AG04449 (cell line): ENCODE measurements around the gene HLA-DOA.

Experiments
- CTCF ChIA-PET: fragments of 350-600 bp; formaldehyde crosslinking; extraction: SDS; loops from one replicate; lab custom pipeline; 2021; ENCODE audit warnings: antibody characterized with exemption; lab: Yijun Ruan, JAX
- POLR2A ChIA-PET: fragments of 400-600, 350-600 bp; formaldehyde crosslinking; extraction: SDS; loops from one replicate; lab custom pipeline; 2020; ENCODE audit warnings: antibody characterized with exemption, inconsistent platforms; lab: Yijun Ruan, JAX
- DNase-seq: peaks from one replicate; pipeline ENCODE4 v3.0.0-alpha.2; 2010; ENCODE audit warnings: low read depth, low spot score
- H3K4me3 ChIP-seq: 2 replicates; pipeline ENCODE4 v1.5.1; 2011; ENCODE audit warnings: low read depth, mild to moderate bottlenecking, control low read depth, low read length
- TF ChIP-seq, protein P1 (sequence below): IDR thresholded peaks from one replicate; pipeline ENCODE4 v1.5.1; 2011; ENCODE audit warnings: mild to moderate bottlenecking, moderate library complexity, low read length, control low read depth, inconsistent platforms; ENCODE audit not compliant: insufficient read depth; ENCODE audit errors: missing control alignments

Gene HLA-DOA

DNA sequence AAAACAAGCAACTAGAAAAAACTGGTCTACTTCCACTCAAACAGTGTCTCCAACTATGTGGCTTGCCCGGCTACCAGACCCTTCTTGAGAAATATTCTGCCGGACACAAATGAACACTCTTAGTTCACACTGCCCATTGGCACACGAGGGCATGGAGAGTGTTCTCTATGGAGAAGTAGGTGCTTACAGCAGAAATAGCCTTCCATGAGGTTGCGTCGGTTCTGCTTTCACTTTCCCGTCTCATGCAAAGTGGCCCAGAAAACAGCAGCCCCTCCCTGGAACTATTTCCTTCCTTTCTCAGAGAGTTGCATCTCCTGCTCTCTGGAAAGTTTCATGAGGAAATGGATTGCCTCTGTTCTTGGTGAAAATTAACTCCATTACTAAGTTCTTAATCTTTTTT lies 9.5 kb upstream of the HLA-DOA start:
- POLR2A ChIA-PET, result no interaction called here
- CTCF ChIA-PET, result interaction anchor here (1.0 to 7.6 kb wide), 8 partner anchors 9 to 228 kb away, joined by 3 to 96 read pairs (median 6); no protein-coding TSS in a partner anchor
- H3K4me3 ChIP-seq, result no peak overlapping the region
- TF ChIP-seq, protein P1, sequence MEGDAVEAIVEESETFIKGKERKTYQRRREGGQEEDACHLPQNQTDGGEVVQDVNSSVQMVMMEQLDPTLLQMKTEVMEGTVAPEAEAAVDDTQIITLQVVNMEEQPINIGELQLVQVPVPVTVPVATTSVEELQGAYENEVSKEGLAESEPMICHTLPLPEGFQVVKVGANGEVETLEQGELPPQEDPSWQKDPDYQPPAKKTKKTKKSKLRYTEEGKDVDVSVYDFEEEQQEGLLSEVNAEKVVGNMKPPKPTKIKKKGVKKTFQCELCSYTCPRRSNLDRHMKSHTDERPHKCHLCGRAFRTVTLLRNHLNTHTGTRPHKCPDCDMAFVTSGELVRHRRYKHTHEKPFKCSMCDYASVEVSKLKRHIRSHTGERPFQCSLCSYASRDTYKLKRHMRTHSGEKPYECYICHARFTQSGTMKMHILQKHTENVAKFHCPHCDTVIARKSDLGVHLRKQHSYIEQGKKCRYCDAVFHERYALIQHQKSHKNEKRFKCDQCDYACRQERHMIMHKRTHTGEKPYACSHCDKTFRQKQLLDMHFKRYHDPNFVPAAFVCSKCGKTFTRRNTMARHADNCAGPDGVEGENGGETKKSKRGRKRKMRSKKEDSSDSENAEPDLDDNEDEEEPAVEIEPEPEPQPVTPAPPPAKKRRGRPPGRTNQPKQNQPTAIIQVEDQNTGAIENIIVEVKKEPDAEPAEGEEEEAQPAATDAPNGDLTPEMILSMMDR, result no peak
- DNase-seq, result no peak

GRCh38 chr6:33018418-33018817 lies 9.0 kb upstream of the HLA-DOA start:
- ChIA-PET CTCF (interaction anchor here (1.0 to 7.6 kb wide), 7 partner anchors 8 to 229 kb away, joined by 3 to 96 read pairs (median 6); no protein-coding TSS in a partner anchor), POLR2A (no interaction called here)
- H3K4me3 ChIP-seq, result no peak overlapping the region
- DNase-seq, result no peak
- TF ChIP-seq, protein P1, result no peak

- H3K4me3 ChIP-seq, result no peak overlapping the region
- ChIA-PET POLR2A (no interaction called here), CTCF (interaction anchor here (1.1 to 7.6 kb wide), 6 partner anchors 15 to 229 kb away, joined by 5 to 96 read pairs (median 12); no protein-coding TSS in a partner anchor)
- no peak for DNase-seq
- TF ChIP-seq, protein P1, result no peak
Observed at GRCh38 chr6:33017694-33018353, 8.4 kb upstream of the HLA-DOA start.

- no peak for DNase-seq
- TF ChIP-seq, protein P1, result no peak
- CTCF ChIA-PET, result interaction anchor here (0.9 to 7.6 kb wide), 11 partner anchors 10 to 230 kb away, joined by 3 to 96 read pairs (median 13); no protein-coding TSS in a partner anchor
- H3K4me3 ChIP-seq, result no peak overlapping the region
- POLR2A ChIA-PET, result no interaction called here
Observed at GRCh38 chr6:33017018-33017417, 7.6 kb upstream of the HLA-DOA start.

DNA sequence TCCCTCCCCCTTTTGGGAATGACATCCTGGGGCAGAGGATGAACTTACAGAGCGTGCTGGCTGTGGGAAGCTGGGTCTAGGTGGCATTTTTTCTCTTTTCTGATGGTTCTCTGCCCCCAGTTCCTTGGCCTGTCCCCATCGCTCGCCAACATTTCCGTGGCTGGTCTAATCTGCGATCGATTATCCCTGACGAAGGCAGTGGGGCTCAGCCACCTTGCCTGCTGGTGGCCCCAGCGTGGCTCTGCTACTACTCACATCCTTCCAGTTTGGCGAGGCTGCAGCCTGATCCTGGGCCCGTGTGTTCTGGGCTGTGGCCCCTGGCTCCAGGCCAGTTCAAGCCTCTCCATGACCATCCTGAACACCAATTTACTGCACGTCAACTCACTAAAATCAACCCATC lies 6.4 kb upstream of the HLA-DOA start:
- ChIA-PET POLR2A (no interaction called here), CTCF (interaction anchor here (0.9 to 7.6 kb wide), 27 partner anchors 8 to 231 kb away, joined by 3 to 96 read pairs (median 4); no protein-coding TSS in a partner anchor)
- no peak for DNase-seq
- TF ChIP-seq, protein P1, result no peak
- no peak overlapping the region for H3K4me3 ChIP-seq

DNA sequence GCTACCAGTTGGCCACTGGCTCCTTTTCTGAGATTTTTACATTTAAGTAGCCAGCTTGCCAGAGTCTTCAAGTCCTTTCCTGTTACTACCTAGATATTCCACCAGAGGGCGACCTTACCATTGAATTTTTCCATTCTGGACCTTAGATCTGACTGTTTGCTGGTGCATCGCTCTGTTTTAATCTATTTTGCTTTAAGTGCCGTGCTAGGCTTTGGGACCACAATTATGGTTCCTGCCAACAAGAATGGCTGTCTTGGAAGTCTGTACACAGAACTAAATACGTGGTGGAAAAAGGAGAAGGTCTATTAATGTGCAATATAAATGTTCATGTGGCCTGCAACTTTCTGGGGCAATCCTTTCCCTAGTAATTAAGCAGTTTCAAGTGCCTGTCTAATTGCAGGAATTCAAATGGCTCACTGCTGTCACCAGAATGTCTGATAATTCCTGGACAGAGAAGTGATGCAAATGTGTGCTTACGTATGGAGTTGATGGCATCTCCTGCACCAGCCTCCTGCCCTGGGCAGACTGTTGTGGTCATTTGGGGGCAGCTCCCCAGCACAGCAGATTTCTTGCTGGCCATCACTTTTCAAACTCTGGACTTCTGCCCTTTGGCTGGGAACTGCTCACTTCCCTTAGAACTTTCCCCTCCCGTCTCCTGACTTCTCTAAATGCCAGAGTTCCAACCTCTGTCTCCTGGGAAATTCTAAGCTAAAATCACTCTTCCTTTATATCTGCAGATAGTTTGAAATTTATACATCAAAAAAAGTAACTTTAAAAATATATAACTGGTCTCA lies 5.6 kb upstream of the HLA-DOA start:
- no peak overlapping the region for H3K4me3 ChIP-seq
- DNase-seq, result peak; percentile 55
- CTCF ChIA-PET, result interaction anchor here (0.7 to 7.6 kb wide), 38 partner anchors 8 to 232 kb away, joined by 3 to 96 read pairs (median 4); partner anchors contain the start of gene HLA-DPB1
- POLR2A ChIA-PET, result no interaction called here
- TF ChIP-seq, protein P1, result peak; percentile 61
